ENCODE data around the gene STX8. TPM values are rescaled to one million over a fixed set of nuclear protein-coding genes. Genes with fewer than 3 reads are reported as not detected.

STX8 gene
- polyA plus RNA-seq, 3 donors from 2014 or later = 249 to 381 (median 263) TPM

- no peak overlapping the region for H3K27ac Mint-ChIP-seq
- H3K27me3 Mint-ChIP-seq (ENCODE audit: low read depth in 3 of 3) = peaks cover 0 to 3% (median 0%) of the 10 kb centered on the region in 3 donors
- H3K4me3 Mint-ChIP-seq = no peak overlapping the region
- peaks cover 0 to 2% (median 0%) of the 10 kb centered on the region in 3 donors for H3K36me3 Mint-ChIP-seq
- H3K9me3 Mint-ChIP-seq = no peaks in the 10 kb centered on the region
- H3K4me1 Mint-ChIP-seq = peaks cover 22 to 23% of the 10 kb centered on the region in 2 donors
- no peak for DNase-seq
These were observed 164.9 kb downstream of the STX8 start for GRCh38 chr17:9410737-9411136.

- Mint-ChIP-seq H3K4me1 (peaks cover 18 to 20% of the 10 kb centered on the region in 2 donors), H3K4me3 (no peak overlapping the region), H3K9me3 (no peaks in the 10 kb centered on the region), H3K27me3 (ENCODE audit: low read depth in 3 of 3) (peaks cover 0 to 3% (median 0%) of the 10 kb centered on the region in 3 donors), H3K36me3 (no peaks in the 10 kb centered on the region), H3K27ac (no peak overlapping the region)
- DNase-seq = no peak
These were observed 165.3 kb downstream of the STX8 start for GRCh38 chr17:9410301-9410700.

- Mint-ChIP-seq H3K36me3 (no peaks in the 10 kb centered on the region), H3K27ac (no peak overlapping the region), H3K4me3 (no peak overlapping the region), H3K4me1 (peaks cover 14 to 16% of the 10 kb centered on the region in 2 donors), H3K27me3 (ENCODE audit: low read depth in 3 of 3) (peaks cover 0 to 3% (median 0%) of the 10 kb centered on the region in 3 donors), H3K9me3 (no peaks in the 10 kb centered on the region)
- DNase-seq = no peak
These were observed 165.7 kb downstream of the STX8 start for GRCh38 chr17:9409878-9410277.

GRCh38 chr17:9408868-9409829, 166.5 kb downstream of the STX8 start:
- no peak for DNase-seq
- no peaks in the 10 kb centered on the region for H3K36me3 Mint-ChIP-seq
- no peaks in the 10 kb centered on the region for H3K9me3 Mint-ChIP-seq
- peaks cover 7 to 10% of the 10 kb centered on the region in 2 donors for H3K4me1 Mint-ChIP-seq
- no peak overlapping the region for H3K27ac Mint-ChIP-seq
- no peak overlapping the region for H3K4me3 Mint-ChIP-seq
- H3K27me3 Mint-ChIP-seq (ENCODE audit: low read depth in 3 of 3) = peaks cover 0 to 2% (median 0%) of the 10 kb centered on the region in 3 donors

GRCh38 chr17:9408381-9408780, 167.2 kb downstream of the STX8 start:
- no peak overlapping the region for H3K4me3 Mint-ChIP-seq
- no peak for DNase-seq
- peaks cover 0 to 3% of the 10 kb centered on the region in 2 donors for H3K4me1 Mint-ChIP-seq
- H3K27me3 Mint-ChIP-seq (ENCODE audit: low read depth in 3 of 3) = no peaks in the 10 kb centered on the region
- no peaks in the 10 kb centered on the region for H3K36me3 Mint-ChIP-seq
- H3K9me3 Mint-ChIP-seq = no peaks in the 10 kb centered on the region
- no peak overlapping the region for H3K27ac Mint-ChIP-seq

- H3K9me3 Mint-ChIP-seq = no peaks in the 10 kb centered on the region
- no peak overlapping the region for H3K27ac Mint-ChIP-seq
- H3K36me3 Mint-ChIP-seq = no peaks in the 10 kb centered on the region
- no peaks in the 10 kb centered on the region for H3K27me3 Mint-ChIP-seq (ENCODE audit: low read depth in 3 of 3)
- no peak for DNase-seq
- H3K4me1 Mint-ChIP-seq = peaks cover 3 to 5% of the 10 kb centered on the region in 2 donors
- no peak overlapping the region for H3K4me3 Mint-ChIP-seq
These were observed 169.5 kb downstream of the STX8 start for GRCh38 chr17:9406046-9406606.

GRCh38 chr17:9403257-9403656, 172.4 kb downstream of the STX8 start:
- DNase-seq = no peak
- Mint-ChIP-seq H3K27ac (no peak overlapping the region), H3K4me1 (peaks cover 3 to 5% of the 10 kb centered on the region in 2 donors), H3K9me3 (no peaks in the 10 kb centered on the region), H3K36me3 (no peaks in the 10 kb centered on the region), H3K27me3 (ENCODE audit: low read depth in 3 of 3) (no peaks in the 10 kb centered on the region), H3K4me3 (no peak overlapping the region)

- Mint-ChIP-seq H3K36me3 (no peaks in the 10 kb centered on the region), H3K4me1 (peaks cover 3 to 5% of the 10 kb centered on the region in 2 donors), H3K4me3 (no peak overlapping the region), H3K27me3 (ENCODE audit: low read depth in 3 of 3) (no peaks in the 10 kb centered on the region), H3K9me3 (no peaks in the 10 kb centered on the region), H3K27ac (no peak overlapping the region)
- DNase-seq = peak in 2 of 3 donors; percentile 21 to 31
These were observed 172.9 kb downstream of the STX8 start for GRCh38 chr17:9402590-9403199.

GRCh38 chr17:9401434-9401833, 174.2 kb downstream of the STX8 start:
- Mint-ChIP-seq H3K27me3 (ENCODE audit: low read depth in 3 of 3) (no peaks in the 10 kb centered on the region), H3K4me1 (peaks cover 3 to 5% of the 10 kb centered on the region in 2 donors), H3K36me3 (peaks cover 0 to 3% (median 0%) of the 10 kb centered on the region in 3 donors), H3K27ac (no peak overlapping the region), H3K9me3 (no peaks in the 10 kb centered on the region), H3K4me3 (no peak overlapping the region)
- no peak for DNase-seq

- no peak for DNase-seq
- Mint-ChIP-seq H3K36me3 (peaks cover 31 to 34% (median 32%) of the 10 kb centered on the region in 3 donors), H3K4me3 (no peak overlapping the region), H3K4me1 (peaks cover 5 to 8% of the 10 kb centered on the region in 2 donors), H3K9me3 (peaks cover 7 to 19% (median 12%) of the 10 kb centered on the region in 6 donors), H3K27ac (no peak overlapping the region), H3K27me3 (ENCODE audit: low read depth in 3 of 3) (no peaks in the 10 kb centered on the region)
These were observed 186.5 kb downstream of the STX8 start for GRCh38 chr17:9389111-9389527.

GRCh38 chr17:9386401-9386800, 189.2 kb downstream of the STX8 start:
- DNase-seq = no peak
- H3K4me3 Mint-ChIP-seq = no peak overlapping the region
- peaks cover 6 to 8% (median 7%) of the 10 kb centered on the region in 3 donors for H3K36me3 Mint-ChIP-seq
- H3K27me3 Mint-ChIP-seq (ENCODE audit: low read depth in 3 of 3) = no peaks in the 10 kb centered on the region
- H3K27ac Mint-ChIP-seq = no peak overlapping the region
- no peaks in the 10 kb centered on the region for H3K9me3 Mint-ChIP-seq
- H3K4me1 Mint-ChIP-seq = peaks cover 5 to 8% of the 10 kb centered on the region in 2 donors

GRCh38 chr17:9383826-9384225, 191.8 kb downstream of the STX8 start:
- Mint-ChIP-seq H3K4me3 (no peak overlapping the region), H3K27ac (no peak overlapping the region)
- DNase-seq = no peak

GRCh38 chr17:9382626-9383025, 193.0 kb downstream of the STX8 start:
- Mint-ChIP-seq H3K9me3 (no peaks in the 10 kb centered on the region), H3K27ac (no peak overlapping the region), H3K36me3 (peaks cover 9 to 13% (median 10%) of the 10 kb centered on the region in 3 donors), H3K4me1 (peaks cover 0 to 3% of the 10 kb centered on the region in 2 donors), H3K4me3 (no peak overlapping the region), H3K27me3 (ENCODE audit: low read depth in 3 of 3) (peaks cover 0 to 2% (median 0%) of the 10 kb centered on the region in 3 donors)
- DNase-seq = no peak

More at GRCh38 chr17:9383826-9384225, 191.8 kb downstream of the STX8 start:
- H3K4me1 Mint-ChIP-seq = peaks cover 0 to 2% of the 10 kb centered on the region in 2 donors
- no peaks in the 10 kb centered on the region for H3K9me3 Mint-ChIP-seq
- H3K27me3 Mint-ChIP-seq (ENCODE audit: low read depth in 3 of 3) = peaks cover 0 to 2% (median 0%) of the 10 kb centered on the region in 3 donors
- peaks cover 0 to 3% (median 0%) of the 10 kb centered on the region in 3 donors for H3K36me3 Mint-ChIP-seq

- H3K4me3 Mint-ChIP-seq = no peak overlapping the region
- no peak for DNase-seq
- H3K4me1 Mint-ChIP-seq = peaks cover 0 to 4% of the 10 kb centered on the region in 2 donors
- peaks cover 0 to 2% (median 0%) of the 10 kb centered on the region in 3 donors for H3K27me3 Mint-ChIP-seq (ENCODE audit: low read depth in 3 of 3)
- peaks cover 16 to 24% (median 22%) of the 10 kb centered on the region in 3 donors for H3K36me3 Mint-ChIP-seq
- H3K27ac Mint-ChIP-seq = no peak overlapping the region
- H3K9me3 Mint-ChIP-seq = no peaks in the 10 kb centered on the region
These were observed 194.6 kb downstream of the STX8 start for GRCh38 chr17:9381068-9381467.

All from immature natural killer cell (primary cell).